Skeletal muscle satellite cell (primary cell): Measurements from ENCODE around the gene ECSCR.
"Not testable (repeated sequence)": the region's sequence is repeated elsewhere in the genome, so short reads cannot be mapped to it uniquely, and the experiment has no call there.

Experiments
- H3K27me3 ChIP-seq: 2 replicates; pipeline ENCODE4 v1.7.0; 2013; ENCODE audit warnings: low read length; ENCODE audit not compliant: control insufficient read depth, insufficient read depth
- H3K36me3 ChIP-seq: 2 replicates; pipeline ENCODE4 v1.7.0; 2013; ENCODE audit warnings: mild to moderate bottlenecking, control low read depth, low read length; ENCODE audit not compliant: insufficient read depth
- H3K4me1 ChIP-seq: 2 replicates; pipeline ENCODE4 v1.7.0; 2013; ENCODE audit warnings: low read length; ENCODE audit not compliant: control insufficient read depth, insufficient read depth
- H3K4me2 ChIP-seq: 2 replicates; pipeline ENCODE4 v1.7.0; 2013; ENCODE audit warnings: mild to moderate bottlenecking, low read length
- H3K4me3 ChIP-seq: 2 replicates; pipeline ENCODE4 v1.7.0; 2013; ENCODE audit warnings: low read length
- H3K9ac ChIP-seq: 2 replicates; pipeline ENCODE4 v1.7.0; 2013; ENCODE audit warnings: mild to moderate bottlenecking, low read depth, low read length, moderate library complexity
- H3K9me3 ChIP-seq: replicated peaks from 2 replicates; pipeline ENCODE4 v1.7.0; 2013; ENCODE audit warnings: mild to moderate bottlenecking, control low read depth, low read length

Gene ECSCR

GRCh38 chr5:139482890-139483208 is 20.3 kb upstream of the ECSCR start:
- Histone ChIP-seq H3K4me1 (peaks cover 25% of the 10 kb centered on the region), H3K9ac (peak overlapping the region; percentile 86), H3K4me2 (peak overlapping the region; percentile 84), H3K36me3 (peaks cover 14% of the 10 kb centered on the region)
- not testable (repeated sequence) for H3K27me3 ChIP-seq, H3K9me3 ChIP-seq, H3K4me3 ChIP-seq

DNA sequence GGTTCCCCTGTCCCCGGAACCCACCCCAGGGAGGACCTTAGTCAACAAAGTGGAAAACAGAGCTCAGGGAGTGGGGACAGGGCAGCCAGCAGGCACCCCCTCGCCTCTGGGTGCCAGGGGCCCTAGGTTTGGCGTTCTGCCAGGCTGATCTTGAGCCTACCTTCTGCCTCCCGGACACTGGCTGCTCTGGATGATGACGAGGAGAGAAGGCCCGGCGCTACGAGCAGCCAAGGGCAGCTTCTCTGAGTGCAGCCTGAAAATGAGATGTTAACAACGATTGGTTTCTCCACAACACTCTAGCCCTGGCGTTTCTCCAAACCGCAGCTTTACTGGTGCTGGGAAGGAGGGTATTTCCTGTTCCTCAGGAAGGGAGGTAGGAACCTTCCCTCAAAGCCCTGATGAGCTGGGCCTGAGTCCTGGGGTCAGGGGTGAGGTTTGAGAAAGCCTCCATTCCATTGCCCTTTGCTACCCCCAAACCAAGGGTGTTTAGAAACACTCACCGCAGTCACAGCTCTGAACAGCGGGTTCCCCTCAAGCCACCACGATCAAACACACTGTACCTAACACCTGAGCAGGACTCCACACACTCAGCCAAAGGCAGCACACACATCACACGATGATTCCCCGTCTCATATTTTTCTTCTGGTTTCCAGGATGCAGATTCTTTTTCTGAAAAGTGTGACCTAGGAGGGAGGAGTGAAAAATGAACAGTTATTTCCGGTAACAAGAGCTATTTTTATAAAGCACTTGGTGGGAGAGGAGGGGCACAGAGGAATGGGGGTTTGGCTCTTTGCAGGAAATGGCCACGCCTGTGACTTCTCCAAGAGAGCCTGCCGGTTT is 19.7 kb upstream of the ECSCR start, which contains the start of gene STING1:
TSS of gene STING1 (minus strand) at position 709 of the 840 bp plus-strand sequence. CDS start 1,054 bp downstream, outside the sequence.
- H3K36me3 ChIP-seq: peaks cover 19% of the 10 kb centered on the region
- H3K4me2 ChIP-seq: peak within 1 kb of the TSS; percentile 84
- peak within 1 kb of the TSS; percentile 74 for H3K4me3 ChIP-seq
- peaks cover 25% of the 10 kb centered on the region for H3K4me1 ChIP-seq
- peak within 1 kb of the TSS; percentile 86 for H3K9ac ChIP-seq
- H3K9me3 ChIP-seq: no peaks in the 10 kb centered on the region
- no peaks in the 10 kb centered on the region for H3K27me3 ChIP-seq

DNA sequence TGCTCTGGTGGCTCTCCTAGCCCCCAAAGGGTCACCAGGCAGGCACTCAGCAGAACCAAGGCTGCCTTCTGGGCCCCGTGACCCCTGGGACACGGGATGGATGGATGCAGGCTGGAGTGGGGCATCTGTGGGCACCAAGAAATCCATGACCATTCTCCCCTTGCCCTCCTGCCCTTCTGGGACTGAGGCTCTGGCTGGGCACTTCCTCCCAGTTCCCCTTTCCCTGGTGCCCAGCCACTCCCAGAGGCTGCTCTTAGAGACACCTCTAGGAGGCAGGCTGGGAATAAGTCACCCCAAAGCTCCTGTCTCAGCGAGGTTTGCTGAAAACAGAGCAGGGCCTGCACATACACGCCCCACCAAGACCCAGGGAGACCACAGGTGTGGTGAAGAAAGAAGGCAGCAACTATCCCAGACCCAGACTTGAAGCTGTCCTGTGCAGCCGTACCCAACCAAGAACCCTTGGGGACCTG is 19.1 kb upstream of the ECSCR start:
- Histone ChIP-seq H3K4me2 (peak overlapping the region; percentile 84), H3K9ac (peak overlapping the region; percentile 86), H3K4me3 (peak overlapping the region; percentile 74), H3K9me3 (no peaks in the 10 kb centered on the region), H3K36me3 (peaks cover 22% of the 10 kb centered on the region), H3K27me3 (no peaks in the 10 kb centered on the region), H3K4me1 (peaks cover 25% of the 10 kb centered on the region)

GRCh38 chr5:139481122-139481533 is 18.6 kb upstream of the ECSCR start:
- Histone ChIP-seq H3K9ac (peak overlapping the region; percentile 86), H3K36me3 (peaks cover 24% of the 10 kb centered on the region), H3K9me3 (no peaks in the 10 kb centered on the region), H3K4me1 (peaks cover 25% of the 10 kb centered on the region), H3K27me3 (no peaks in the 10 kb centered on the region), H3K4me2 (peak overlapping the region; percentile 84), H3K4me3 (peak overlapping the region; percentile 74)

DNA sequence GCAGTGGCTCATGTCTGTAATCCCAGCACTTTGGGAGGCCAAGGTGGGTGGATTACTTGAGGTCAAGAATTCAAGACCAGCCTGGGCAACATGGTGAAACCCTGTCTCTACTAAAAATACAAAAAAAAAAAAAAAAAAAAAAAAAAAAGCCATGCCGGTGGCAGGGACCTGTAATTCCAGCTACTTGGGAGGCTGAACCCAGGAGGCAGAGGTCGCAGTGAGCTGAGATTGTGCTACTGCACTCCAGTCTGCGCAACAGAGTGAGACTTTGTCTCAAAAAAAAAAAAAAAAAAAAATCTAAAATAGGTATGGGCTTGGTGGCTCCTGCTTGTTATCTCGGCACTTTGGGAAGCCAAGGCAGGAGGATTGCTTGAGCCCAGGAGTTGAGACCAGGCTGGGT is 17.2 kb upstream of the ECSCR start:
- not testable (repeated sequence) for H3K4me2 ChIP-seq, H3K9me3 ChIP-seq, H3K9ac ChIP-seq, H3K4me3 ChIP-seq, H3K27me3 ChIP-seq
- peaks cover 35% of the 10 kb centered on the region for H3K4me1 ChIP-seq
- H3K36me3 ChIP-seq: peaks cover 37% of the 10 kb centered on the region

GRCh38 chr5:139478657-139479423 is 16.3 kb upstream of the ECSCR start:
- not testable (repeated sequence) for H3K9ac ChIP-seq, H3K9me3 ChIP-seq, H3K4me2 ChIP-seq, H3K4me3 ChIP-seq, H3K27me3 ChIP-seq
- peaks cover 44% of the 10 kb centered on the region for H3K4me1 ChIP-seq
- H3K36me3 ChIP-seq: peaks cover 37% of the 10 kb centered on the region

DNA sequence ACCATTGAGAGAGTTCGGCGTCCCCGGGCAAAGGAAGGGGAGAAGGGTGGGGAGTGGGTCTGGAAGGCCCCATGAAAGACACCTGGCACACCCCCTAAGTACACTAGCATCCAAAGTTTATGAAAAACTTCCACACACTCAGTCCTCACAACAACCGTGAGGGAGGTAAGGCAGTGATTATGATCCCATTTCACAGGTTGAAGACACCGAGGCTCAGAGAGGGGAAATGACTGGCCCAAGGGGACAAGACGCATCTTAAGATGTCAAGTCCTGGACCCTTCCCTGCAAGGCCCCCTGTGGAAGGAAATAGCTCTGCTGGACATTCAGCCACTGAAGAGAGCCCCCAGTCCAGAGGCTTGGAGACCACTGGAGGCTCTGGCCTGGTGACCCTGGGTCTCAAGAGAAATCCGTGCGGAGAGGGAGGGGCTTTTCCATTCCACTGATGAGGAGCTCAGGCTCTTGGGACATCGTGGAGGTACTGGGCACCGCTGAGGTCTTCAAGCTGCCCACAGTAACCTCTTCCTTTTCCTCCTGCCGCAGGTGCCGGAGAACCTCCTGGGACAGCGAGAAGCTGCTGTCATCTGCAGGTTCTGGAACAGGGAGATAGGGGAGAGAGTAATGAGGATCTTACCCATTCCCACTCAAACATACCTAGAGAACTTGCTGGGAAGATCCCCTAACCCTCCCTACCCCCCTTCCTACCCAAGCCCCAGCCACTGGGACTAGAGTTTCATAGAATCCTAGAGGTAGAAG is 13.5 kb upstream of the ECSCR start:
- Histone ChIP-seq H3K9me3 (no peaks in the 10 kb centered on the region), H3K4me3 (no peak overlapping the region), H3K9ac (no peak overlapping the region), H3K4me1 (peaks cover 32% of the 10 kb centered on the region), H3K27me3 (no peaks in the 10 kb centered on the region), H3K4me2 (no peak overlapping the region), H3K36me3 (peaks cover 37% of the 10 kb centered on the region)

GRCh38 chr5:139474890-139475791 is 12.6 kb upstream of the ECSCR start:
- Histone ChIP-seq H3K27me3 (no peaks in the 10 kb centered on the region), H3K4me2 (peak overlapping the region; percentile 3), H3K9me3 (no peaks in the 10 kb centered on the region), H3K4me1 (peaks cover 25% of the 10 kb centered on the region), H3K9ac (no peak overlapping the region), H3K36me3 (peaks cover 37% of the 10 kb centered on the region), H3K4me3 (no peak overlapping the region)

DNA sequence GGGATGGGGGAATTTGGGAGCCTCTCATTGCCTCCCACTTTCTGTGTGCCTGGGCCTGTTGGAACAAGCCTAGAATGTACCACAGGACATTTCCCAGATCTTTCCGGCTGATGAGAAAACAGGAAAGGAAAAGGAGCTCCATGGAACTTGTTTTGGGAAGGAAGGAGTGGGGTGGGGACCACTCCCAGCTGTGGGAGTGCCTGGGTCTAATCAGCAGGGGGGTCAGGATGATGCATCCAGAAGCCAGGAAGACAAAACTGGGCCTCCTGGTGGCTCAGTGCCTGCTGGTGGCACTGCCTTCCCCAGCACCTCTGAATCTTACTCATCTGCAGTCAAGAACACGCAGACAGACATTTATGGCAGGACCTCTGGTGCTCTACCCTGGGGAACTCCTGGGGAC is 11.0 kb upstream of the ECSCR start:
- no peak overlapping the region for H3K4me2 ChIP-seq
- H3K4me1 ChIP-seq: peaks cover 25% of the 10 kb centered on the region
- H3K9me3 ChIP-seq: no peaks in the 10 kb centered on the region
- no peak overlapping the region for H3K4me3 ChIP-seq
- no peaks in the 10 kb centered on the region for H3K27me3 ChIP-seq
- no peak overlapping the region for H3K9ac ChIP-seq
- H3K36me3 ChIP-seq: peaks cover 30% of the 10 kb centered on the region

DNA sequence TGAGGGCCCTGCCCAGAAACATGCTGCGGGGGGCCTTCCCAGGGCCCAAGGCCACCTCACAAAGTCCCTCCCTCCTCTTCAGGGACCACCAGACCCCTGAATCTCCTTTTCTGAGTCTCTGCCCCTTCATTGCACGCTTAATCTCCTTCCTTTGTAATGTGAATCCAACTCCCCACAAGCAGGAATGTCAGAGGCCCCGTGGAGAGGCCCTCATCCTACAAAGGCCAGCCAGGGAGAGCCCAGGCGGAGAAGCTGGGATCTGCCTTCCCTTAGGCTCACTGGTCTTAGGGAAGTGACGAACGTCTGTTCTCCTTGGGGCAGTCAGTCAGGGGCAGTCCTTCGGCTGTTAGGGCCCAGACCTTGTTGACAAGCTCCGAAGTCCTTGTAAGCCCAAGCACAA is 10.6 kb upstream of the ECSCR start:
- H3K36me3 ChIP-seq: peaks cover 26% of the 10 kb centered on the region
- no peak overlapping the region for H3K4me2 ChIP-seq
- peaks cover 25% of the 10 kb centered on the region for H3K4me1 ChIP-seq
- no peaks in the 10 kb centered on the region for H3K9me3 ChIP-seq
- H3K4me3 ChIP-seq: no peak overlapping the region
- H3K27me3 ChIP-seq: no peaks in the 10 kb centered on the region
- no peak overlapping the region for H3K9ac ChIP-seq
